Measurements from ENCODE around the gene LEFTY1.
"Not testable (repeated sequence)": the region's sequence is repeated elsewhere in the genome, so short reads cannot be mapped to it uniquely, and the experiment has no call there.

DNA sequence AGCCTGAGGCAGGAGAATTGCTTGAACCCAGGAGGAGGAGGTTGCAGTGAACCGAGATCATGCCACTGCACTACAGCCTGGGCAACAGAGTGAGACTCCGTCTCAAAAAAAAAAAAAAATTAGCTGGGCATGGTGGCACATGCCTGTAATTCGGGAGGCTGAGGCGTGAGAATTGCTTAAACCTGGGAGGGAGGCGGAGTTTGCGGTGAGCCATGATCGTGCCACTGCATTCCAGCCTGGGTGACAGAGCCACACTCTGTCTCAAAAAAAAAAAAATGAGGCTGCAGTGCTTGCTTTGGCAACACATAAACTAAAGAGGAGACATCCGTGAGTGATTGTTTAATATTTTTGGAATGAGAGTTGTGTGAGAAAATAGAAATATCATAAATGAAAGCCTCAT lies 47.1 kb upstream of the LEFTY1 start:
- TF ChIP-seq, protein P1, sequence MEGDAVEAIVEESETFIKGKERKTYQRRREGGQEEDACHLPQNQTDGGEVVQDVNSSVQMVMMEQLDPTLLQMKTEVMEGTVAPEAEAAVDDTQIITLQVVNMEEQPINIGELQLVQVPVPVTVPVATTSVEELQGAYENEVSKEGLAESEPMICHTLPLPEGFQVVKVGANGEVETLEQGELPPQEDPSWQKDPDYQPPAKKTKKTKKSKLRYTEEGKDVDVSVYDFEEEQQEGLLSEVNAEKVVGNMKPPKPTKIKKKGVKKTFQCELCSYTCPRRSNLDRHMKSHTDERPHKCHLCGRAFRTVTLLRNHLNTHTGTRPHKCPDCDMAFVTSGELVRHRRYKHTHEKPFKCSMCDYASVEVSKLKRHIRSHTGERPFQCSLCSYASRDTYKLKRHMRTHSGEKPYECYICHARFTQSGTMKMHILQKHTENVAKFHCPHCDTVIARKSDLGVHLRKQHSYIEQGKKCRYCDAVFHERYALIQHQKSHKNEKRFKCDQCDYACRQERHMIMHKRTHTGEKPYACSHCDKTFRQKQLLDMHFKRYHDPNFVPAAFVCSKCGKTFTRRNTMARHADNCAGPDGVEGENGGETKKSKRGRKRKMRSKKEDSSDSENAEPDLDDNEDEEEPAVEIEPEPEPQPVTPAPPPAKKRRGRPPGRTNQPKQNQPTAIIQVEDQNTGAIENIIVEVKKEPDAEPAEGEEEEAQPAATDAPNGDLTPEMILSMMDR (IDR thresholded peaks at IDR 0.05) = not testable (repeated sequence)
- TF ChIP-seq EP300 (IDR thresholded peaks at IDR 0.05) = not testable (repeated sequence)

All from upper lobe of left lung (tissue), 4 donors.